Measurements from ENCODE around the gene AHCYL1. TPM values are rescaled to one million over a fixed set of nuclear protein-coding genes. Genes with fewer than 3 reads are reported as not detected.

Gene AHCYL1
- total and polyA plus RNA-seq, 2 of the 8 experiments (the other 6 are each of a cell fraction or from before 2014, with no cell fraction given), result 64.5 to 95.9 TPM

- Histone ChIP-seq H3K27ac (ENCODE audit: low read depth, low read length) (no peak overlapping the region), H3K36me3 (ENCODE audit: control insufficient read depth in 2 of 4, insufficient read depth in 4 of 4, low read length in 3 of 4) (peaks cover 33 to 59% (median 51%) of the 10 kb centered on the region in 4 experiments), H2AK5ac (ENCODE audit: low read depth, low read length) (no peak overlapping the region), H3K4ac (replicated peaks; ENCODE audit: insufficient read length, low read depth, low read length) (no peak overlapping the region), H3K9ac (replicated peaks in 1 of 4; ENCODE audit: extremely low read depth in 1 of 4, low read depth in 3 of 4, low read length in 3 of 4) (no peak overlapping the region), H3K79me1 (ENCODE audit: low read depth, low read length) (no peaks in the 10 kb centered on the region; the same call in 1 of the 2 replicates), H2BK20ac (ENCODE audit: low read length) (no peak overlapping the region), H4K5ac (ENCODE audit: insufficient read length, low read depth, low read length) (no peak overlapping the region), H2AFZ (ENCODE audit: low read length) (no peak overlapping the region), H3K4me3 (ENCODE audit: extremely low read depth in 1 of 4, insufficient read depth in 2 of 4, low read depth in 3 of 4, low read length in 4 of 4) (no peak overlapping the region), H4K91ac (replicated peaks; ENCODE audit: insufficient read length, low read length) (no peak overlapping the region), H3K18ac (ENCODE audit: extremely low read depth, low read length) (no peak overlapping the region), H3K4me1 (replicated peaks in 1 of 4; ENCODE audit: control insufficient read depth in 3 of 4, insufficient read depth in 4 of 4, low read length in 3 of 4) (no peaks in the 10 kb centered on the region), H3K9me3 (ENCODE audit: insufficient read depth in 2 of 2, low read depth in 1 of 2, low read length in 1 of 2) (no peaks in the 10 kb centered on the region), H2BK120ac (replicated peaks; ENCODE audit: low read depth, low read length) (no peak overlapping the region), H3K23ac (ENCODE audit: insufficient read length) (no peak overlapping the region), H3K4me2 (ENCODE audit: insufficient read depth in 1 of 2, low read depth in 2 of 2, low read length in 2 of 2) (no peak overlapping the region), H3K14ac (ENCODE audit: insufficient read length) (no peak overlapping the region), H2BK15ac (ENCODE audit: low read length) (no peak overlapping the region), H3K27me3 (replicated peaks in 1 of 4; ENCODE audit: control insufficient read depth in 3 of 4, extremely low read depth in 1 of 4, insufficient read depth in 3 of 4, low read length in 3 of 4) (no peaks in the 10 kb centered on the region), H3K56ac (replicated peaks; ENCODE audit: insufficient read length, low read depth, low read length) (no peak overlapping the region), H3K23me2 (ENCODE audit: low read depth, low read length) (no peaks in the 10 kb centered on the region), H2BK5ac (ENCODE audit: low read depth, low read length) (no peak overlapping the region), H4K20me1 (replicated peaks in 1 of 2; ENCODE audit: control insufficient read depth in 1 of 2, insufficient read depth in 2 of 2, low read length in 2 of 2) (peaks cover 5 to 26% of the 10 kb centered on the region in 2 experiments), H3K79me2 (ENCODE audit: control insufficient read depth in 1 of 2, insufficient read depth in 2 of 2, low read length in 2 of 2) (no peaks in the 10 kb centered on the region), H4K8ac (ENCODE audit: extremely low read depth, insufficient read depth, low read length) (no peak overlapping the region; the same call in 1 of the 2 replicates), H2BK12ac (ENCODE audit: low read depth, low read length) (no peak overlapping the region)
- ChIA-PET CTCF (ENCODE audit: partially characterized antibody) (interaction anchor here (0.6 to 40.7 kb wide), 6 partner anchors 15 to 440 kb away, joined by 3 to 1450 read pairs (median 47); partner anchors contain the start of genes ALX3, STRIP1 and UBL4B), POLR2A (ENCODE audit: partially characterized antibody) (interaction anchor here (1.6 to 1.7 kb wide), 2 partner anchors 11 to 21 kb away, joined by 4 to 6 read pairs; partner anchors contain the start of gene STRIP1)
- DNase-seq (ENCODE audit: low read depth in 1 of 2, low spot score in 2 of 2), result no peak
- TF ChIP-seq, protein P1, sequence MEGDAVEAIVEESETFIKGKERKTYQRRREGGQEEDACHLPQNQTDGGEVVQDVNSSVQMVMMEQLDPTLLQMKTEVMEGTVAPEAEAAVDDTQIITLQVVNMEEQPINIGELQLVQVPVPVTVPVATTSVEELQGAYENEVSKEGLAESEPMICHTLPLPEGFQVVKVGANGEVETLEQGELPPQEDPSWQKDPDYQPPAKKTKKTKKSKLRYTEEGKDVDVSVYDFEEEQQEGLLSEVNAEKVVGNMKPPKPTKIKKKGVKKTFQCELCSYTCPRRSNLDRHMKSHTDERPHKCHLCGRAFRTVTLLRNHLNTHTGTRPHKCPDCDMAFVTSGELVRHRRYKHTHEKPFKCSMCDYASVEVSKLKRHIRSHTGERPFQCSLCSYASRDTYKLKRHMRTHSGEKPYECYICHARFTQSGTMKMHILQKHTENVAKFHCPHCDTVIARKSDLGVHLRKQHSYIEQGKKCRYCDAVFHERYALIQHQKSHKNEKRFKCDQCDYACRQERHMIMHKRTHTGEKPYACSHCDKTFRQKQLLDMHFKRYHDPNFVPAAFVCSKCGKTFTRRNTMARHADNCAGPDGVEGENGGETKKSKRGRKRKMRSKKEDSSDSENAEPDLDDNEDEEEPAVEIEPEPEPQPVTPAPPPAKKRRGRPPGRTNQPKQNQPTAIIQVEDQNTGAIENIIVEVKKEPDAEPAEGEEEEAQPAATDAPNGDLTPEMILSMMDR (IDR thresholded peaks at IDR 0.05; ENCODE audit: control extremely low read depth in 1 of 3, insufficient read depth in 1 of 3, low read depth in 1 of 3, low read length in 3 of 3), result no peak
- TF ChIP-seq, protein P2, sequence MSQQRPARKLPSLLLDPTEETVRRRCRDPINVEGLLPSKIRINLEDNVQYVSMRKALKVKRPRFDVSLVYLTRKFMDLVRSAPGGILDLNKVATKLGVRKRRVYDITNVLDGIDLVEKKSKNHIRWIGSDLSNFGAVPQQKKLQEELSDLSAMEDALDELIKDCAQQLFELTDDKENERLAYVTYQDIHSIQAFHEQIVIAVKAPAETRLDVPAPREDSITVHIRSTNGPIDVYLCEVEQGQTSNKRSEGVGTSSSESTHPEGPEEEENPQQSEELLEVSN (IDR thresholded peaks at IDR 0.05), result no peak
- TF ChIP-seq EZH2 (IDR thresholded peaks at IDR 0.05; ENCODE audit: low read depth, low read length, severe bottlenecking), result no peak
- no peak for FAIRE-seq
- WGBS, 2 experiments (ENCODE audit: extremely low coverage in 1 of 2, insufficient coverage in 1 of 2, insufficient read length in 1 of 2, insufficient replicate concordance in 2 of 2, low coverage in 1 of 2, low lambda C conversion rate in 2 of 2, missing lambda C conversion rate in 1 of 2), result 87% methylated on average over 5 of the region's 5 CpGs; no CpG with 5 or more reads in 1 of the 2 experiments
Observed at GRCh38 chr1:110055493-110056284, 71.1 kb downstream of the AHCYL1 start.

Data from H1 (cell line).